Stimulated activated CD8-positive, alpha-beta memory T cell treated with anti-CD3 and anti-CD28 coated beads, Interleukin-2, amount 100 ng/mL, for 1 hour (primary cell): ENCODE results near the gene ITGA4.

Experiments
- DNase-seq, 2 donors: peaks; one replicate each; pipeline ENCODE4 v3.0.0-alpha.2; 2020; ENCODE audit warnings: low read depth in 2 of 2

Gene ITGA4

DNA sequence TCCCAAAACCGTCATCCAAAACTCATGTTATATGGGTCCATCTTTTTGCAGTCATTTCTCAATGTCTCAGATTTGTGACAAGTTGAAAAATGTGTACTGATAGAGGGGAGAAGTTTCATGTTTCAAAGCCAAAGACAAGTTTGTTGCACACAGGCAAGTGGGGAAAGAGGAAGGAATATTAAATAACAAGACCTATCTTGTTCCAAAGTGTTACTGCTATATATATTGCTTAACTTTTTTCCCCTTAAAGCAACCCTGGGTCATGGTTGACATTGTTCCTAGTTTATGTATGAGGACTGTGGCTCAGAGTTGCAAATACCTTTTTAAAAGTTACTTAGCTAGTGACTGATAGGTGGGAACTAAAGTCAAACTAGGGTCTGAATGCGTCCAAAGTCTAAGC is 1.7 kb downstream of the ITGA4 start:
- no peak for DNase-seq

DNA sequence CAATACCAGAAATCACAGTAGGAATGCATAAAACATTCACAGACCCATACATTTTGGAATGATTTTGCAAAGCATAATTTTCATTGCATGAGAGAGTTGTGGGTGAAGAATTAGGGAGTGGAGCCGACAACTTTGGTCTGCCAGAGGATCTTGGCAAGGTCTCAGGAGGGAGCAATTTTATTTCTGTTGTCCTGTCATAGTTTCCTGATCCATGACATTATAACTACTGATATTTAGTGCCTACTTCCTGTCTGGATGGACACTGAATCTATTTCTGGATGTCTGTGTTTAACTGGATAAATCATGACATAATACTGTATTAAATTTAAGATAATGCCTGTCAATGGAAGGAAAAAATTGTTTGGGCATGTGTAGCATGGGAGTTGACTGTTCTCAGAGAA is 2.4 kb downstream of the ITGA4 start:
- DNase-seq = no peak

DNA sequence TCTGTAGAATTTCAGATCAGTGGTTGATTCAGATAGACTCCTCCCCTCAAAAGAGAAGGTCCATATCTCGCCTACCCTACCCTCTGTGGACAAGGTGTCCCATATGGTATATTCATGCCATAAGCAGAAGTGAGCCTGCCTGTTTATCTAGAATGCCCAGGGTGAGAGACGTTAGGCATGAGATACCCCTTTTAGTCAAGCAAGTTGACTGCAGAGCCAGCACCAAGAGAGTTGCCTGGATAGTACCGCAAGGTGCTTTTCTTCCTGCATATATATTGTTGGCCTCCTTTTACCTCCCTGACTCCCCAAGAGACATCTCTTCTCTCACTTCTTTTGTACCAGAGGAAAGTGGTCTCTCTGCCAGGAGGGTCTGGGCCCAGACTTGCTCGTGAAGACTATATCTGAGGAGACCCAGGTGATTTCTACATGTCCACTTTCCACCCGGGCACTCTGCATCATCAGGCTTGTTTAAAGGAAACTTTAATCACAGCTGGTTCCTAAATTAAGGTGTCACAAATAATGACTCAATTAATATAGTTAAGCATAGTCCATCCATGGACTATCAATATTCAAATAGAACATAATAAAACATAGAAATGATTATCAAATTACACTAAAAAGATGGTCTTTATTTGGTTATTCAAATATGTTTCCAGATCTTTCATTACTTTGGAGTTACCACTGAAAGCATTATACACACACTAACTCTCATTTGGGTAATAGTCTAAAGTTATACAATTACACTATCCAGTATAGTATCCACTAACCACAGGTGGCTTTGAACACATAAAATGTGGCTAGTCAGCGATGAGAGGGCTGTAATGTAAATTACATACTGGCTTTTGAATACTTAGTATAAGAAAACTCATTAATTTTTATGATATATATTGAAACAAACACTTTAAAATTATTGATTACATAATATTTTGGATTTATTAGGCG is 4.1 kb downstream of the ITGA4 start:
- DNase-seq = no peak

DNA sequence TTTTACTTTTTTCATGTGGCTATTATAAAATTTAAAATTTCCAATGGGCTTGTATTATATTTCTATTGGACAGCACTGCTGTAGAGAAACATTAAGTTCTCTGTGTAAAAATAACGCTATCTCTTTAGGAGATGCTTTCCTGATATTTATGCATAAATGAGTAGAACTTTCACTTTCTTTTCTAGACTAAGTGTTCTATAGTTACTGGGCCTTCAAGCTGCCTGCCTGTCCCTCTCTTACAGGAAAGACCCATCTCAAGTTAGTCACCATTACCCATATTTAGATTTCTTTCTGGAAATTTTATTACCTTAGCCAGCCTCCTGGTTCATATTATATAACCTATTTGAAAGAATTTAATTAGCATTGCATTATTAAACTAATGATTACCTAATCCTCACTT is 4.8 kb downstream of the ITGA4 start:
- no peak for DNase-seq

DNA sequence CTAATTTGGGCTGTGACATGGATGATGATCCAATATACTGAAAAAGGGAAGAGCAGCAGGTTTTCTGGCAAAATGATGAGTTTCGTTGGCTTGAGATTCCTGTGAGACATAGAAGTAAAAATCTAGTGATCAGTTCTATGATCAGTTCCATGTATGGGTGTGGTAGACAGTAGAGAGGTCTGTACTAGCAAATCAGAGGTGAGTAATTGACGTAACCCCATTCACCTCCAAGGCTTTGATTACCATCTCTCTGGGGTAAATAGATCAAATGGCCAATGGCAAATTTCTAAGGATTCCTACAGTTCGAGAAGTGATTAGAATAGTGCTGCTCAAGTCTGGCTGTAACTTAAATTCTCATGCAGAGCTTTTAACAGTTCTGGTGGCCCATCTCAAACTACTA is 6.4 kb downstream of the ITGA4 start:
- DNase-seq = no peak

DNA sequence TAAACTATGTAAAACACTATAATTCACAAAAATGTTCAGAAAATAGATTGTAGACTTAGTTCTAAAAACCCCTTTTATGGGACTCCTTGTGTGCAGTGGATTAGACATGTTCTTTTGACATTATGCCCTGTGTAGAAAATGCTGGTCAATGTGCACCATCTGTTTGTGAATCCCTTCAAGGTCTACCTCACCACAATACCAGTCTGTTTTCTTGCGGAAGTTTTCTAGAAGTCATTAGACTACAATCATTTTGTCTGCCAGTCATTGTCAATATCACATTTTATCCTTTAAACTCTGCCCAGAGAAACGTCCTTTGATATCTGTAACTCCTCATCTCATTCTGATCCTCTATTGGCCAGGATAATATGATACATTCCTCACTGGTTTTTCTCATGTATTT is 7.8 kb downstream of the ITGA4 start:
- DNase-seq = no peak

DNA sequence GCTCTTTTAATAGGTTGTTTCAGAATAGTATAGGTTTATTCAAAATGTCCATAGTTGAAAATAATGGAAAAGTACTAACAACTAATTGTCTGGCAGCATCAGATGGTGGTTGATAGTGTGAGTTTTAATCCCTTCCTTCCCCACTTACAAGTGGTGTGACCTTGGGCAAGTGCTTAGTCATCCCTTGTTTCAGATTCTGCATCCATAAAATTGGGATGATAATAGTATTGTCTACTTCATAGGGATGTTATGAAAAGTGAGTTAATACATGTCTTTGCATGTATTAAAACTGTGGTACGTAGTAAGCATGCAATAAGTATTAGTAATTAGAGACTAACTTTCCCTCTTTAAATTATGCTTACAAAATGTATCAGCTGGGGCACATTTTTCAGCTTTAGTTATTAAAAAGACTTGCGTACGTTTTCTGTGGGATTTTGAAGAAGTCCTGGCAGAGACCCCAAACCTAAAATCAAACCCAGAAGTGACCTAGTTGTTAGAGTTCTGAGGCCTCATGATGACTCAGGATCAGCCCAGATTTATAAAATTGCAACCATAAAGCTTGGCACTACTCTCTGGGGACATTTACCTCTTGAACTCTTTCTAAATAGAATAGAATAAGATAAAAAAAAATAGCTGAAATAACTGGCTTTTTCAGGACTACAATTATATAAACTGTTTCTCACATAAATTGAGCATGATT is 8.6 kb downstream of the ITGA4 start:
- DNase-seq = no peak

DNA sequence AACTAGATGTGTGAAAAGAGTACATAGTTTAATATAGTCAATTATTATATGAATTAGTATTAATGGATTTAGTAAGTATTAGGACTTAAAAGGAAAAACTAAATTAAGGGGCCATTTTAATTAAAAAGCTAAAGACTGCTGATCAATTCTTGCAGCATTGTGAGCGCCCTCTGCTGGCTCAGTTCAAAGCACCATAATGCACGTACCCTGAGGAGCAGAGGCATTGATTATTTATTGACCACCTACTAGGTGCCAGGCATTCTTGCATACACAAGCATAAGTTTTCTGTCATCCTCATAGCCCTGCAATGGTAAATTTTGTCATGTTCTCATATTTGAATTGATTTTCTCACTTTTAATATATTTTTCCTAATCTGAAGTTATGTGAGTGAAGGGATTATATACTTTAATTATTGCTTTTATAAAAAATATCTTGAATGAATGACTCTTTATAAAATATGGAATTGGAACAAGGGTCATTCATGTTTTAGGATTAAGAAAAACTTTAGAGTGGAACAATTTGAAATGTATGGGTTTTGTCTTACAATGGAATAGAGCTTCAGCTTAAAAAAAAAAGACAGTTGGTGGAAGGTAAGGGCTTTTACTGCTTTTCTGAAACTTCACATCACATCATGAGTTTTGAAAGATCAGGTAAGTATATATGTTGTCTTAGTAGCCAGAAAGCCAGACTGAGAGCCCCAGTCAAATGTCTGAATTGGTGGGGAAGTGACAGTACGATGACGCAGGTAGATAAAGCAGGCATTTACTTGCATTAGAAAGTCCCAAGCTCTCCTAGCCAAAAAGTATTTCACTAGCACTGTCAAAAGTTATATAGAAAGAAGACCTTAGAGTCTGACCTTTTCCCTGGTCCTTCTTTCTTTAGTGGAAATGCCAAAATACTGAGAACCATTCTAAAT is 9.7 kb downstream of the ITGA4 start:
- DNase-seq = peak; percentile 37 to 67

DNA sequence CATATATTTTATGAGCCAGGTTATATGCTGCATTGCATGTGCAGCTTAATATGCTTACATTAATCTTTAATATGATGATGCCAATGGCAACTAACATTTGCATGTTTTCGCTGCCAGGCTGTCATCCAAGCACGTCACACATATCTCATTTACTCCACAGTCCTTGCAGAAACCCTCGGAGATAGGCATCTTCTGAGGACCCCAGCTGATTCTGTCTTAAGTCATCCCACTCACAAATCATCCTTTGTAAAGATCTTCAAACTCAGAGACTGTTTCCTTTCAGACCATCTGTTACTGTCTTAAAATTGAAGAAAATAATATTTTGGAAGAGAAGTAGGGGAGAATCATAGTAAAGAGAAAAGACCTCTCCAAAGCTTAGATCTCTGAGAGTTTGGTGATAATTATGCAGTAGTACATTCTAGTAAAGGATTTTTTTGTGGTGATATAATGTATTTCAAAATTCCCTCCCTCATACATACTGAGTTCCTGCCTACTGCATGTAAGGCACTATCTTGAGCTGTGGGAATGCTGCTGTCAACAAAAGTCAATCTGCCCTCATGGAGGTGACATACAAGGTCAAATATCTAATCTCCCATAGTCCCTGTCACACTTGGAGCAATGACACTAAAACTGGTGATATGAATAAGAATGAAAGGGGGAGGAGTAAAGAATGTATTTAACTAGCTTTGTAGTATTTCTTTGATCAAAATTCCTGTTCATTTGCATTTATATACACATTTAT is 11.0 kb downstream of the ITGA4 start:
- DNase-seq = no peak

DNA sequence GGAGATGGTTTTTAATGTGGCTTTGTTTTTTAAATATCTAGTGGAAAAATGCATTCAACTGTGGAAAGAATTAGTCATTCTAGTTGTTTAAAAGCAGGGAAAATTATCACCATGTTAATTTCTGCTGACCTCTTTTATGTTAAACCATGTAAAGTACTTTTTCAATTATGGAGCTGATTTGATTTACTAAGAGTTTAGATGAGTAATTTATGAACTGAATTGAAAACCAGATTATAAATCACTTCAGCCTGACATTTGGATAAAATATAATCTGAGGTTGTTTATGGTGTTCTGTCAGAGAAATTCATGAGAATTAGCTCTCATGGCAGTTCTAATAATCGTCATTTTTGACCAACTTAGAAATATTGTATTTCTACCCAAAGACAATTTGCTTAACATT is 11.6 kb downstream of the ITGA4 start:
- no peak for DNase-seq

DNA sequence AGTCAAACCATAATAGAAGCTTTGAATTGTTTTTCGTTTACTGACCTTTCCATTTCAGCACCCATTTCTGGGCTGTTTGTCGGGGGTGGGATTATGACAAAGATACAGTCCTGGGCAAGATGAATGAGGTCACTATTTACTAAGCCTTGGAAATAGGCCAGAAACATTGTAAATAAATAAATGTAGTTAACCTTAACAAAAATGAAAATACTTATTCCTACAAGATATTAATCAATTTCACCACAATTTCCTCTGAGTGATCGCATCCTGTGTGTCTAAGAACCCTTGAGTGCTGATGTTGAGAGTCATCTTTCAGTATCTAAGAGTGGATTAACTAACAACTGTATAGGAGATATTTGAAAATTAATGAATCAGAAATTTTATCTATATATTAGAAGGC is 14.0 kb downstream of the ITGA4 start:
- DNase-seq = no peak

DNA sequence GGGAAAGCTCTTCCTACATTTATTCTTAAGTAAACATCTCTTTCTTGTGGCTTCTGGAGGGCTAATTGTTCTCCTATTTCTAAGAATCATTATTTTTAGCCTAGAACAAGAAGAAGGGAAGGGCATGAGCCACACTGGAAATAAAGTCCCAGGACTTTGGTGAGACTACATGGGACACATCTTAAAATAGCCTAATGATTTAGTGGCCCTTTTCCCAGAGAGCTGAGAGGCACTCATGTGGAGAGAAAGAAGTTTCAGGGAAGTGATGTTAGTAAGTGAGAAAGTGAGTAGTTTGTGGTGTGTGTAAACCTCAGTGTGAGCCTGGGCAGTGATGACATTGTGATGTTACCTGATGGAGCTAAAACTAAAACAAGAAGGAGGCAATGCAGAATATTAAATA is 14.6 kb downstream of the ITGA4 start:
- no peak for DNase-seq

DNA sequence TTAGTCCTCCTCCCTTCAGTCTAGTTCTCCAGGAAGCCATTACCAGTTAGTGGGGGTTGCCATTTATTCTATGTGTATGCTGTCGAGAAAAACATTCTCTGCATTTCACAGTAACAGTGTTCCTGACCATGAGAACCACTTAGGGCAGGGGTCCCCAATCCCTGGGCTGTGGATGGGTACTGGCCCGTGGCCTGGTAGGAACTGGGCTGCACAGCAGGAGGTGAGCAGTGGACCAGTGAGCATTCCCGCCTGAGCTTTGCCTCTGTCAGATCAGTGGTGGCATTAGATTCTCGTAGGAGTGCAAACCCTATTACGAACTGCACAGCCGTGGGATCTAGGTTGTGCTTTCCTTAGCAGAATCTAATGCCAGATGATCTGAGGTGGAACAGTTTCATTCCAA is 15.8 kb downstream of the ITGA4 start:
- DNase-seq = no peak

DNA sequence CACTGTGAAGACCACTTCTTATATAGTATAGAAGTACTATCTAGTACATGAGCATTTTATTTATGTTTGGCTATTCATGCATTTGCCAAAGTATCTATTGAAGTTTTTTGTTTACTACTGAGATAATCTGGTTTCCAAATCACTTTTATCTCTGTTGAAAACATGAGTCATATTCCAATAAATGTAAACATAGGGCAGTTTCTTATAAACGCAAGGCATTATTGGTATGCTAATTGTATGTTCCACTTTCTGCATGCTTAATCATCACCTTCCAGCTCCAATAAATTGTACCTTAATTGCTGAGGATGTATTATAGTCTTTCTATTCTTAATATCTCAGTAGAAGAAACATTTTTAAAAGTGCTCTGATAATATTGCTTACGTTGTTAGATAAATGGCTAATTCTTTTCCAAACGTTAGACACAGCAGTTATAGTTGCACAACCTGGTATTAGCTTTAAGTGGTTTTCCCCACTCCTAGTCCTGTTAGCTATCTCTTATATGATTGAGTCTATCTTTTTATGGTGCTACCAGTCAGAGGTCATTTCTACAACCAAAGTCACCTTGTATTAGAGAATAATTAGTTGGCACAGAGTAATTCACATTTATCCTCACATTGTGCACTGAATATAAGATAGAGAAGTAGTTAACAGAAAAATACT is 17.2 kb downstream of the ITGA4 start:
- DNase-seq = no peak

DNA sequence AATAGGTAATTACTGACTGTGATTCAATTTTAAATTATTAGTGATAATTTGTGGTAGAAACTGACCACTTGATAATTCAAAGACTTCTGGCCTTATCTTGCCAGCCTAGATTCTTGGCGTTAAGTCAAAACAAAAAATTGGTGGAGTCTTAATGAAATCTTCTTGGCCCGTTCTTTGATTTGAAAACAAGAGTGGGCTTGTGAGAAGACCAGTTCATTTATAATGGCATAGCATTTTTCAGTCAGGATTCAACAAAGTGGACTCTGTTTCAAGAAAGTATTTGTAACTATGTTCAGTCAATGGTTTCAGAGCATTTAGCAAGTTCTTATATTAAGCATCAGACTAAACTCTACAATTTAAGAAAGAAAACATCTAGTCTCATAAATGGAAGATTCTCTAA is 26.0 kb downstream of the ITGA4 start:
- DNase-seq = no peak

DNA sequence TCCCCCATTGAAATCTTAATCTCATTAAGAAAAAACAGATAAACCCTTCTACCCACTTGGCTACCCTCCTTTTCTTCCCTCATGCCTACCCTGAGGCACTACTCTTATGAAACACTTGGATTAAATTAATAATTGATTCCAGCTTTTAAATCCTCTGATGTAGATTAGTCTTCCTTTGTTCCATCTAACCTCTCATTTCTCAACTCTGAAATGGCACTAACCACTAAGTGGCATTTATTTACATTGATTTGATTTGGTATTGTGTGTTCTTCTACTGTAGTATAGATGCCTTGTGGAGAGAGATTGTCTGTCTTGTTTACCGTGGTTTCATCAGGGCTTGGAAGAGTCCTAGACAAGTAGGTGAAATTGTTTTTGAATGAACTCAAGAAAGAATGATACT is 26.7 kb downstream of the ITGA4 start:
- no peak for DNase-seq

DNA sequence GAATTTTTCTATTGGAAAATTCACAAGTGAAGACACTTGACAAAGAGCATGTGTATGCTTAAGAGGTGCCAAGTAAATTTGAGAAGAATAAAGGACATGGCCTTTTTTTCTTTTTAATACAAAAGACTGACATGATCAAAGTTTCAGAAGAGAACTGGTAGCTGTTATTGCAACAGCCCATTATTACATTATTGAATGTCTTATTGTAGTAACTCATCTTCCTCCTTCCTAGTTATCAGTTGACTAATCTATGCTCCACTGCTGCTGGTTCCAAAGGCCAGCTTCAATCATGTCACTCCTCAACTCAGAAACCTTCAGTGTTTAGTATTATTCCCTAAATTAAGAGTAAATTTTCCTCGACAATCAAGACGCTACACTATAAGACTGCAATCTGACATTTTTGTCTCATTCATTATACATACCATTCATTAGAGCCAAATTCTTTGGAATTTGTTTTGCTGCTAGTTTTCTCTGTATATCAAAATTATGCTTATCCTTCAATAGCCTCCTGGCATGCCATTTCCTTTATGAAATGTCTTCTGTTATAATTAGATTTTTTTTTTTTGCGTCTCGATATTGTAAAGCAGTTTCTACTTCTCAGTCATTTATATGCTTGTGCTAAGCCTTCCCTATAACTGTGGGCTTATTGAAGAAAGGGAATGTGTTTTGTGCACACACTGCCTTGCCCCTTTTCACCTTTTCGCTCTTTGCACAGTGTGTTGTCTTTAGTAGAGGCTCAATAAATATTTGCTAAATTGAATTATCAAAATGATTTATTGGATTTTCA is 27.9 kb downstream of the ITGA4 start:
- DNase-seq = no peak

DNA sequence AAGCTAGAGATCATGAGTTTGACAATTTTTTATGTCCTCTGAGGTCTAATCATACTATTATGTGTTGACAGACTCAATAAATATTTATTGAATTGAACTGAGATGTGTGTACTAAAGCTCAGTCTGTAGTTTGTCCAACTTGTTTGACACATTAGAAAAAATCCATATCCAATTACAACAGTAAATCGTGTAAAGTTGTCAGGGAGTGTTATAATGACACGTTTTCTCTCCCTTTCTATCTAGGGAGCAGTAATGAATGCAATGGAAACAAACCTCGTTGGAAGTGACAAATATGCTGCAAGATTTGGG is 28.4 kb downstream of the ITGA4 start:
- DNase-seq = no peak

DNA sequence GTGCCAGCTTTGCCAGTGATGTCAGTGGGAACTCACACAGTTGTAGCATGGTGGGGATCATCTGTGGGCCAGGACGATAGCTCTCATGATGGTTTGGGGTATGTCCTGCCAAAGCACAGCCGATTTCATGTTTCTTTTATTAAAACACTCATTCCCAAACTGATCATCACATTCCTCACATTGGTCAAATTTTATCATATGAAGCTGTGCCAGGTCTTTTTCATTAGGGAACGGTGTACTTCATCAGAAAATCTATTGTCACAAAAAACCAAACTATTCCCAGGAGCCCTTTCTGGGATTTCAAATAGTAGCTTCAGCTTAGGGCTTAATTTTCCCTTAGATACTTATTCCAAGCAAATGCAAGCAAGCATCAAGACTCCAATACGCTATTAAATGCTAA is 42.0 kb downstream of the ITGA4 start:
- no peak for DNase-seq

DNA sequence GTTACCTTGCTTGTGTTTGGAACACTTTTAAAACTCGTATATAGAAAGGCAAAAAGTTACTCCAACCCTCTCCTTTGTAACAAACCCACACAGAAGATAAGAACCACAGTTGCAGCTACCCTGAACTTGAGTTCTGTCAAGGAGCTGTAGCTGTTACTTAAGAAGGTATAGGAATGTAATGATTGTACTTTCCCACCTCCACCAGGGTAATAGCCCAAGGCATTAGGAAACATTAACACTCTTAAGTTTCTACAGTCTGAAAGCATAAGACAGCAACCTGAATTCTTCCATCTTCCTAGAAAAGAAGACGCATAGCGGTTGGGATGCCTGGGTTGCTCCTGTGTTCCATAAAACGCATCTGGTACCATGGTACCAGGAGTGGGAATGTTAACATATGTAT is 43.0 kb downstream of the ITGA4 start:
- DNase-seq = no peak
